Testis (tissue), 2 donors: ENCODE data around the gene HAUS7.

Experiments
- POLR2A ChIP-seq: fragments of 450-650 bp; IDR thresholded peaks from one replicate; pipeline ENCODE4 v1.6.1; 2017; ENCODE audit warnings: antibody characterized with exemption, mild to moderate bottlenecking, moderate library complexity
- TF ChIP-seq, protein P1 (sequence below), 3 experiments: fragments of 450-650 bp in 2 of 3; fragments of 200-600 bp in 1 of 3; sonication (generic) in 1 of 3; IDR thresholded peaks; one replicate each; pipeline ENCODE4 v1.5.1; 2016 to 2019; ENCODE audit warnings: antibody characterized with exemption in 3 of 3, mild to moderate bottlenecking in 2 of 3, moderate library complexity in 1 of 3

- TF ChIP-seq, protein P1, sequence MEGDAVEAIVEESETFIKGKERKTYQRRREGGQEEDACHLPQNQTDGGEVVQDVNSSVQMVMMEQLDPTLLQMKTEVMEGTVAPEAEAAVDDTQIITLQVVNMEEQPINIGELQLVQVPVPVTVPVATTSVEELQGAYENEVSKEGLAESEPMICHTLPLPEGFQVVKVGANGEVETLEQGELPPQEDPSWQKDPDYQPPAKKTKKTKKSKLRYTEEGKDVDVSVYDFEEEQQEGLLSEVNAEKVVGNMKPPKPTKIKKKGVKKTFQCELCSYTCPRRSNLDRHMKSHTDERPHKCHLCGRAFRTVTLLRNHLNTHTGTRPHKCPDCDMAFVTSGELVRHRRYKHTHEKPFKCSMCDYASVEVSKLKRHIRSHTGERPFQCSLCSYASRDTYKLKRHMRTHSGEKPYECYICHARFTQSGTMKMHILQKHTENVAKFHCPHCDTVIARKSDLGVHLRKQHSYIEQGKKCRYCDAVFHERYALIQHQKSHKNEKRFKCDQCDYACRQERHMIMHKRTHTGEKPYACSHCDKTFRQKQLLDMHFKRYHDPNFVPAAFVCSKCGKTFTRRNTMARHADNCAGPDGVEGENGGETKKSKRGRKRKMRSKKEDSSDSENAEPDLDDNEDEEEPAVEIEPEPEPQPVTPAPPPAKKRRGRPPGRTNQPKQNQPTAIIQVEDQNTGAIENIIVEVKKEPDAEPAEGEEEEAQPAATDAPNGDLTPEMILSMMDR (IDR thresholded peaks at IDR 0.05) = no peak
- no peak for TF ChIP-seq POLR2A
Observed at GRCh38 chrX:153408871-153409351, 61.5 kb downstream of the HAUS7 start.
